GM19240 (cell line): ENCODE results near the gene HPGD.
"Not testable (repeated sequence)": the region's sequence is repeated elsewhere in the genome, so short reads cannot be mapped to it uniquely, and the experiment has no call there.

Experiments used
- DNase-seq: peaks from one replicate; pipeline ENCODE4 v3.0.0; 2011; ENCODE audit warnings: low spot score; ENCODE audit not compliant: insufficient read length

The HPGD gene

GRCh38 chr4:174526731-174527130 is 4.4 kb upstream of the HPGD start:
- no peak for DNase-seq

DNA sequence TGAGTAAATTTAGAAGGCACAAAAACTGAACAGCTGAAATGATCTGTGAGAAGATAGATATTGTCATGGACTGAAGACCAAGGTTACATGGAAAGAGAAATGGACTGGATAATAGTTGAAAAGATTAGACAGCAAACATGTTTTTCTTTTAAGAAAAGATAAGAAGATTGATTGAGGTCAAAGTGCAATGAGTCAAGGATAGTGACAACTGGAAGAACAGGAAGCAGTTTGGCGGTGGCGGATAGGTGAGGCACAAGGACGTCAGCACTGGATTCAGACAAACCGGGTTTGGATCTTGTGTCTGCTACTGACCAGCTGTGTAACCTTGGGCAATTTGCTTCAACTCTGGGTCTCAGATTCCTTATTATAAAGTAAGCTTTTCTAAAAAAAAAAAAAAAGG is 2.0 kb upstream of the HPGD start:
- no peak for DNase-seq

GRCh38 chr4:174523025-174523693 is 871 bp upstream of the HPGD start:
- DNase-seq, result no peak

DNA sequence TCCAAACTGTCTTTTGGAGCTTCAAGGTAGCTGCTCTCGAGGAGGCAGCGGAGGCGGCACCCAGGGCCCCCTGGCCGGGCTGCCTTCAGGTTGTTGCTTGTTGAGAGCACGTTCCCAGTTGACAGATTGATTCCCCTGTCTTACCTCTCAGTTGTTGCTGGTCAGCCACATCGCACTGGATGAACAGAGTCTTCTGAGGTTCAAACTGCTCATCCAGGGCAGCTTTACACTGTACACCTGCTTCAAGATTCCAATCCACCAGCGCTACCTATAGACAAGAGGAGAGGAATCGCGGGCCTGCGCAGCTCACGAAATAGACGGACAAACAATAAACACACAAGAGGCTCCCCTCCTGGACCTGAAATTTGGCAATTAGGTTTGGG is 497 bp downstream of the HPGD start:
- no peak for DNase-seq

DNA sequence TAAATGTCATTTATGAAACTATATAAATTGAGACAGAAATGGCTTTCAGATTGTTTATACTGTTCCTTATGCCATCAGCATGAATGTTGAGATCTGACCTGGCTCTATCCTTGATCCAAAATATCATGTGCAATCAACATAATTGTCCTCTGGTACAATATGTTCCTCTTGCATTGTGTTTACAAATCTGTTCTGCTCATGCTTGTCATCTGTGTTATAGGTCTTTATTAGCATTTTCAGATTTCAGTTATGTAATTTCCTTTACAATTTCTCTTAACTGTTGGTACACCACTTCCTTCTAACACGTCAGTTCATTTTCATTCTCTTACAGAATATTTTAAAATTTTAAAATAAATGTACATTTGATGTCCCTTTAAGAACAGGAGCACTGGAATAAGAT is 1.6 kb downstream of the HPGD start:
- DNase-seq, result no peak

GRCh38 chr4:174517502-174518445 is 4.5 kb downstream of the HPGD start:
- DNase-seq, result no peak

DNA sequence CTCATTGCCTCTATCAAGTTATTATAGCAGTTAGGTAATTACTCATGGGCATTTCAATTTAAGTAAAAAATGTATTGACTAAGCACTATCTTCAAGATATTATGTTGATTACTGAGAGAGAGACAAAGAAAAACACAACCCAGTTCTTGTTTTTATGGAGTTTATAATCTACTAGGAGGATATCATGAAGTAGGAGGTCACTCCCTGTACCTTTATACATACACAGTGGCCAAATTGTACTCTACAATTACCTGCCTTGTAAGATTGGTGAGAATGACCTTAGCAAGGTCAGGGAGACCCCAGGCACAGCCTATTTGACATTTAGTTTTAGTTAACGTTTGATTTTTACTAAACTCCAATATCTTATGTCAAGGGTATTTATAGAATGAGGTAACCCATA is 5.5 kb downstream of the HPGD start:
- DNase-seq, result no peak

- DNase-seq, result no peak
Measured at GRCh38 chr4:174516345-174516744, 5.9 kb downstream of the HPGD start.

DNA sequence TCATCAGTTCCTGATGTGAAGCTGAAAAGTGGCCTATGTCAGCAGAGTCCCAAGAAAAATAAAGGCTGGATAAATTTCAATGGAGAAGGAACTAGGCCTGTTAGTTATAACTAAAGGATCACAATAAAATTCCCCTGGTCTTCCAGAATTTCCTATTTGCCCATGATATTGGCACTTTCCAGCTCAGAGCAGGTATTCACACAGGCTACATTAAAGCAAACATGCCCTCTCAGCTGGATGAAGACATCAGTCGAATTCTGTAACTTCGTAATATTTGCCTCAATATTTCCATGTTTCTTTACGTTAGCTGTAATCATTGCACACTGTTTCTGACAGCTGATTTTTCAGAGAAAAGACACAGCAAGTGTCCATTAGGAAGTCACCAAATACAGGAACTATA is 9.5 kb downstream of the HPGD start:
- DNase-seq, result no peak

- no peak for DNase-seq
Measured at GRCh38 chr4:174505892-174506291, 16.4 kb downstream of the HPGD start.

GRCh38 chr4:174505007-174505406 is 17.3 kb downstream of the HPGD start:
- no peak for DNase-seq

- no peak for DNase-seq
Measured at GRCh38 chr4:174503079-174503715, 19.1 kb downstream of the HPGD start.

- DNase-seq, result no peak
Measured at GRCh38 chr4:174496631-174497432, 25.5 kb downstream of the HPGD start.

- no peak for DNase-seq
Measured at GRCh38 chr4:174495626-174496025, 26.7 kb downstream of the HPGD start.

DNA sequence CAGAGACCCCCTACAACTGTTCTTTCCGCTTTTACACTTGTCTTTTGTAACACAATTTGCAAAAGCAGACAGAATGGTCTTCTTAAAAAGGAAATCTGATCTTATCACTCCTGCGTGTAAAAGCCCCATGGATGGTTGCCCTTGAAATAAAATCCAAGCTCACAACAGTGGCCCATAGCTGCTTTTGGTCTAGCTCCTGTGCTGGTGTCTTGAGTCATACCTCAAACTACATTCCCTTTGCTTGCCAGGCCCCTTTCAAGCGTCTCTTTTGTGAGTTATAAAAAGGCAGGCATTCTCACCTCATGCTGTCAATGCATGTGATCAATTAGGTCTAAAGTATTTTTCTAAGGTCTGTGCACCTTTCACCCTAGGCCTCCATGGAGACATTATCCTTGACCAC is 27.6 kb downstream of the HPGD start:
- DNase-seq, result no peak

- no peak for DNase-seq
Measured at GRCh38 chr4:174494146-174494545, 28.1 kb downstream of the HPGD start.

DNA sequence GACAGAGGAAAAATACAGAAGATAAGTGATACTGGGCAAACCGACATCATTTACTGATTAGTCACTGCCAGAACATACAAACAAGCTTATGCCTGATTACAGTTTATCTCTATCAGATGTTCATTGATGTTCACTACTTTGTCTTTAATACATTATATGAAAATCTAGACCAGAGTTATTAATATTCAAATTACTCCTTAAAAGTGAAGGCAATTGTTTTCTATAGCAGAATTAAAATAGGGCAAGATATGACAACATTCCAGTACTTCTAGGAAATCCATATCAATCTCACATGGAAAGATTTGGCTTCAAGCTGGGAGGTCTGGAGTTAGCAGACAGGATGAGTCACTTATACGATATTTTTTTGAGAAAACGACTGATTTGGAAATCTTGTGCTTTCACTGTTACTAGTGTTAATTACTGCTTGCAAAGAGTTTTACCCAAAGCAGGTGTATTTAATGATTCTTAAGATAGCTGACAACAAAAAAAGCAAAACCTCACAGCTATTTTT is 31.8 kb downstream of the HPGD start:
- no peak for DNase-seq

GRCh38 chr4:174488368-174488767 is 33.9 kb downstream of the HPGD start:
- DNase-seq, result not testable (repeated sequence)

GRCh38 chr4:174485025-174485424 is 37.3 kb downstream of the HPGD start:
- DNase-seq, result no peak

DNA sequence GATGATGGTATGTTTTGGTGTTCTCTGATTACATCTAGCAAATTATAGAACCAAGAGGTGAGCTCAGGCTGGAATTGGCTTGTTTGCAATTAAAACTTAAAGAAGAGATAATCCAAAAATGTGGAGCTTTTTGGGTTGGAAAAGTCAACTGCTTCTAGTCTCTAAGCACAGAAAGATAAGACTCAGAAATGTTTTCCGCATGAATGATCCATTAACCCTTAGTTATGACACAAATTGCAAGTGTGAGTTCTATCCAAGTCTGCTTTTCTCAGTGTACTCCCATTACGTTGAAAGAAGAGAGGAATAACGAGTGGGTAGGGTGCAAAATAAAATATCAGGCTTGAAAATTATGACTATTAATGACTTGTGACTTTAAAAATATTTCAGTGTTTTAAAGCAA is 38.5 kb downstream of the HPGD start:
- no peak for DNase-seq

DNA sequence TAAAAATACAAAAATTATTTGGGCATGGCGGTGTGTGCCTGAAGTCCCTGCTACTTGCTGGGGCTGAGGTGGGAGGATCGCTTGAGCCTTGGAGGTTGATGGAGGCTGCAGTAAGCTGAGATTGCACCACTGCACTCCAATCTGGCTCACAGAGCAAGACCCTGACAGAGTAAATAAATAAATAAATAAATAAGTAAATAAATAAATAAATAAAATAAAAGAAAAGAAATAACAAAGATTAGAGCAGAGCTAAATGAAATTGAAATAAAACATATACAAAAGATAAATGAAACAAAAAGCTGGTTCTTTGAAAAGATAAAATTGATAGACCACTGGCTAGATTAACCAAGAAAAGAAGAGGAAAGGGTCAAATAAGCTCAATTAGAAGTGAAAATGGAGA is 43.1 kb downstream of the HPGD start:
- no peak for DNase-seq
